ENCODE measurements around the gene TMEM209. TPM values are rescaled to one million over a fixed set of nuclear protein-coding genes. Genes with fewer than 3 reads are reported as not detected.

Gene TMEM209
- total RNA-seq, 2 donors from 2014 or later, result 18.6 to 21.8 TPM

DNA sequence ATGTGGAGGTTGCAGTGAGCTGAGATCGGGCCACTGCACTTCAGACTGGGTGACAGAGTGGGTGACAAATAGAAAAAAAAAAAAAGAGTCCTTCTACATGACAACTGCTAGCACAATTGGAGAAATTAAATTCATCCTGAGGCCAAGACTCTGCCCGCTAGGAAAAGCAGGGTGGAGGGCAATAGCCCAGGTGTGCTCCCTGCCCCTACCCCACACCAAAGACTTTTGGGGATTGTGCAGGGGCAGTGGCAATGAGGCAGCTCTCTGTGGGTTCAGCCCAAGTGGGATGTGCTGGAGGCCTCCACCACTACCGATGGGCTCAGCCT lies 61.3 kb downstream of the TMEM209 start:
- Histone ChIP-seq H3K9me3 (no peaks in the 10 kb centered on the region), H3K36me3 (no peaks in the 10 kb centered on the region), H3K4me1 (peaks cover 4% of the 10 kb centered on the region), H3K4me3 (no peak overlapping the region), H3K27ac (no peak overlapping the region), H3K9ac (ENCODE audit: low read depth in 2 of 2, low read length in 2 of 2) (no peak overlapping the region), H3K27me3 (no peaks in the 10 kb centered on the region)
- TF ChIP-seq, protein P1, sequence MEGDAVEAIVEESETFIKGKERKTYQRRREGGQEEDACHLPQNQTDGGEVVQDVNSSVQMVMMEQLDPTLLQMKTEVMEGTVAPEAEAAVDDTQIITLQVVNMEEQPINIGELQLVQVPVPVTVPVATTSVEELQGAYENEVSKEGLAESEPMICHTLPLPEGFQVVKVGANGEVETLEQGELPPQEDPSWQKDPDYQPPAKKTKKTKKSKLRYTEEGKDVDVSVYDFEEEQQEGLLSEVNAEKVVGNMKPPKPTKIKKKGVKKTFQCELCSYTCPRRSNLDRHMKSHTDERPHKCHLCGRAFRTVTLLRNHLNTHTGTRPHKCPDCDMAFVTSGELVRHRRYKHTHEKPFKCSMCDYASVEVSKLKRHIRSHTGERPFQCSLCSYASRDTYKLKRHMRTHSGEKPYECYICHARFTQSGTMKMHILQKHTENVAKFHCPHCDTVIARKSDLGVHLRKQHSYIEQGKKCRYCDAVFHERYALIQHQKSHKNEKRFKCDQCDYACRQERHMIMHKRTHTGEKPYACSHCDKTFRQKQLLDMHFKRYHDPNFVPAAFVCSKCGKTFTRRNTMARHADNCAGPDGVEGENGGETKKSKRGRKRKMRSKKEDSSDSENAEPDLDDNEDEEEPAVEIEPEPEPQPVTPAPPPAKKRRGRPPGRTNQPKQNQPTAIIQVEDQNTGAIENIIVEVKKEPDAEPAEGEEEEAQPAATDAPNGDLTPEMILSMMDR (IDR thresholded peaks at IDR 0.05), result no peak
- intact Hi-C loops (cut with DNase I), result no loop called here
- DNase-seq, result no peak

DNA sequence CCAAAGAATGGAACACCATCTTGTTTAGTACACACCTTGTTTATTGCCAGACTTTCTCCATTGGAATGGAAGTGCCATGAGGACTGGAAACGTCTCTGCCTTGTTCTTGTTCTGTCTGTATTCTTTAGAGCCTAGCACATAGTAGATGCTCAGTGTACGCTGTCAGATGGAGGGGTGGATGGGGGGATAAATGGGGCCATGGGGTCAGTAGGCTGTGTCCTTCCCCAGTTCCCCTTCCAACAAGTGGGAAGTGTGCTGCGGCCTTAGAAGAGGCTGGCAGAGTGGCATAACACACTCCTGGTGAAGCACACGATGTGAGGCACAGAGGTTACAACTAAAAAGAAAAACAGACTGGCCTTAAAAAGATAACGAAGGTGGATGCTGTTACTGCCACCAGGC lies 61.9 kb downstream of the TMEM209 start:
- no peaks in the 10 kb centered on the region for H3K27me3 ChIP-seq
- no peak overlapping the region for H3K4me3 ChIP-seq
- no peak for DNase-seq
- H3K4me1 ChIP-seq, result peaks cover 4% of the 10 kb centered on the region
- no peak overlapping the region for H3K27ac ChIP-seq
- H3K9ac ChIP-seq (ENCODE audit: low read depth in 2 of 2, low read length in 2 of 2), result no peak overlapping the region
- TF ChIP-seq, protein P1 (IDR thresholded peaks at IDR 0.05), result no peak
- no peaks in the 10 kb centered on the region for H3K9me3 ChIP-seq
- no peaks in the 10 kb centered on the region for H3K36me3 ChIP-seq
- intact Hi-C loops (cut with DNase I), result no loop called here

DNA sequence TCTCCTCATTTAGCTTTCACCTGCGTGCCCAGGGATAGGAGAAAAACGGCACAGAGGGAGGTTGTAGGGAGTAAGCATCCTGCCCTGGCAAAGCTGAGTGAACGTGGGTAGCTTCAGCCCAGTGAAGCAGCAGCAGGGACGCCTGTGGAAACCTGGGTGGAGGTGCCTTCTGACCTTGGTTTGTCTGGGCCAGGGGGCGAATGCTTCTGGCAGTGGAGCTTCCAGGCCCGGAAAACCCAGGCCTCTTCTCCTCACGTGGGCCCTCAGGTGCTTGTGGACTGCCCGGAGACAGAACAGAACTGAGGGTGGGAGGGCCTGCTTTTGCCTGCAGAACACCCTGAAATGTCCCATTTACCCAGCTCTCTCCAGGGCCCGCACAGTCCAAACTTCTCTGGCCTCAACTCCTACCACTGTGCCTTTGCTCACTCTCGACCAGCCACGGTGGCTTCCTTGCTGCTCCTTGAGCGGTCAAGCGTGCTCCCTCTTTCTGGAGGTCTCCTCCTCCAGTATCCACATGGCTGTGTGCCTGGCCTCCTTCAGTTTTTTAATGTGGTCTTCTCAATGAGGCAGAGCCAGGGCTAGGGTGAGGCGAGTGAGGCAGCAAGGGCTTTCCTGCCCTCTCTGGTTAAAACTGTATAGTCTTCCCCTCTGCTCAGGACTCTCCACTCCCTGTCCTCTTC lies 62.4 kb downstream of the TMEM209 start:
- no peaks in the 10 kb centered on the region for H3K9me3 ChIP-seq
- no peak overlapping the region for H3K27ac ChIP-seq
- no peaks in the 10 kb centered on the region for H3K27me3 ChIP-seq
- H3K4me3 ChIP-seq, result no peak overlapping the region
- DNase-seq, result no peak
- peak overlapping the region in 1 of 2 donors; percentile 80 for H3K9ac ChIP-seq (ENCODE audit: low read depth in 2 of 2, low read length in 2 of 2)
- intact Hi-C loops (cut with DNase I), result no loop called here
- TF ChIP-seq, protein P1 (IDR thresholded peaks at IDR 0.05), result no peak
- H3K4me1 ChIP-seq, result peaks cover 4% of the 10 kb centered on the region
- H3K36me3 ChIP-seq, result no peaks in the 10 kb centered on the region

DNA sequence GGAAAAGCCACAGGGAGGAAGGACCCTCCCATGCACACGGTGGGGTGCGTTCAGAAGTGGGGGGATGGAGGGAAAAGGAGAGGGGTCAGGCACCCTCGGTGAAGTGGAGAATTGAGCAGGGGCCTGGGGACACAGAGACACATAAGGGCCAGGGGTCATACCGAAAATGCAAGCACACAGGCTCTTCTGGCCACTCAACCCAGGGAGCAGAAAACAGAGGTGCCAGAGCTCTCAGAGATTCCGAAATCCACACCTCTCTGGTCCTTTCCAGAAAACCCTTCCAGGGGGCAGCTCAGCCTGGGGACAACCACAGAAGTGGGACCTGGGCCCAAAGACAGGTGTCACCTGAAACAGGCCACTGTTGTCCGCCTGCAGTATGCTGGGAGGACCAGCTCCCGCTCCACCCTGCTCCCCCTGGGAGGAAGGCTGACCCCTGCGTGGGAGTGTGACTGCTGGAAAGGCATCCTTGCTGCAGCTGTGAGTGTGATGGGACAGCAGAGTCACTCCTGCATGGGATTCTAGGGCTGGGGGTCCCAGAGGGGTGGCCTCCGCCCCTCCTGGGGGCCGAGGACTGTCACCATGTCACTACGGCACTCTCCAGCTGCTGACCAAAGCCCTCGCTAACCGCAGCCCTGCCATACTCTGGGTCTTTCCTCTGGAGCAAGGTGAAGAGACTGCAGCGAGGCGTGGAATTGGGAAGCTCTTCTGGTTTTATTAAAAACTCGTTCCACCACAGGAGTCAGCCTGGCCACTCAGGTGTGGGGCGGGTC lies 63.1 kb downstream of the TMEM209 start:
- H3K4me3 ChIP-seq, result peak overlapping the region; percentile 61
- DNase-seq, result peak; percentile 30
- H3K4me1 ChIP-seq, result peaks cover 4% of the 10 kb centered on the region
- H3K27me3 ChIP-seq, result no peaks in the 10 kb centered on the region
- TF ChIP-seq, protein P1 (IDR thresholded peaks at IDR 0.05), result no peak
- no peak overlapping the region for H3K27ac ChIP-seq
- H3K9ac ChIP-seq (ENCODE audit: low read depth in 2 of 2, low read length in 2 of 2), result peak overlapping the region; percentile 79 to 80
- no peaks in the 10 kb centered on the region for H3K9me3 ChIP-seq
- intact Hi-C loops (cut with DNase I), result no loop called here
- H3K36me3 ChIP-seq, result no peaks in the 10 kb centered on the region

DNA sequence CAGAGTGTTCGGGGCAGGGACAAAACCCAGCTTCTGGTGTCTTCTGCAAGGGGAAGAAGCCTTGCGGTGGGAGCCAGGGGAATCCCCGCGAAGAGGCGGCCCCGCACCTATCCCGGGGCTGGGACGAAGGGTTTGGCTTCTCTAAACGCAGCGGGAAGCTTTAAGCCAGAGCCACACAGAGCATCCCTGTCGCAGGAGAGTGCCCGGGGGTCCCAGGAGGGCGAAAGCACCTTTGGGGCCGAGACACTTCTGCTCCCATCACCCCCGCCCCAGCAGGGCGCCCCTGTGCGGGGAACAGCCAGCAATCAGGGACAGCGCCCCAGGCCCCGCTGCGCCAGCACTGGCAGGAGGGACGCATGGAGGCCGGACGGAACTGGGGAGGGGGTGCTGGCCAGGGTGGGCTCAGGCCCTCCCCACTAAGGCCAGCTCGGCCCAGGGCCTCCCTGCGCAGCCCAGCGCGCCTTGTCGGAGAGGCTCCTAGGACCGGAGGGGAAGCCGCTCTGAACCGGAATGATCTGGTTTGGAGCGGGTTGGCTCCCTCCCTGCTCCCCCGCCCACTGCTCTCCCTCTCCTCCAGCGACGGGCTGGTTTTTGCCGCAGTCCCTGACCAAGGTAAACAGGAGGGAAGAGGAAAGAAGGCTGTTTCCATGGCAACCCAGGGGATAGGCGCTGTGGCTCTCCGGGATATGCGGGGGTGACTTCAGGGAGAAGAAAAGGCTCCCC lies 63.9 kb downstream of the TMEM209 start:
- H3K9ac ChIP-seq (ENCODE audit: low read depth in 2 of 2, low read length in 2 of 2), result peak overlapping the region; percentile 79 to 80
- DNase-seq, result peak; percentile 87
- H3K27me3 ChIP-seq, result no peaks in the 10 kb centered on the region
- no peaks in the 10 kb centered on the region for H3K9me3 ChIP-seq
- peaks cover 4% of the 10 kb centered on the region for H3K4me1 ChIP-seq
- TF ChIP-seq, protein P1 (IDR thresholded peaks at IDR 0.05), result no peak
- intact Hi-C loops (cut with DNase I), result no loop called here
- peak overlapping the region; percentile 44 for H3K27ac ChIP-seq
- peak overlapping the region; percentile 61 for H3K4me3 ChIP-seq
- H3K36me3 ChIP-seq, result no peaks in the 10 kb centered on the region

Data from colonic mucosa (tissue), 4 donors.